ENCODE measurements around the gene MUC21.
"Not testable (repeated sequence)": the region's sequence is repeated elsewhere in the genome, so short reads cannot be mapped to it uniquely, and the experiment has no call there.

MUC21 gene

GRCh38 chr6:31010393-31011060 is 27.0 kb downstream of the MUC21 start, which contains the start of gene MUC22:
TSS of gene MUC22 (plus strand) at chr6:31010474. CDS start at chr6:31010707, 233 bp downstream.
- DNase-seq = no peak

GRCh38 chr6:31011153-31011552 is 27.6 kb downstream of the MUC21 start:
- DNase-seq = no peak

- DNase-seq = no peak
Measured at GRCh38 chr6:31016659-31017299, 33.3 kb downstream of the MUC21 start.

DNA sequence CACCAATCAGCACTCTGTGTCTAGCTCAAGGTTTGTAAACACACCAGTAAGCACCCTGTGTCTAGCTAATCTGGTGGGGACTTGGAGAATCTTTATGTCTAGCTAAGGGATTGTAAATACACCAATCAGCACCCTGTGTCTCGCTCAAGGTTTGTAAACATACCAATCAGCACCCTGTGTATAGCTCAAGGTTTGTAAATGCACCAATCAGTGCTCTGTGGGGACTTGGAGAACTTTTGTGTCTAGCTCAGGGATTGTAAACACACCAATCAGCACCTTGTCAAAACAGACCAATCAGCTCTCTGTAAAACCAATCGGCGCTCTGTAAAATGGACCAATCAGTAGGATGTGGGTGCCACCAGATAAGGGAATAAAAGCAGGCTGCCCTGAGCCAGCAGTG is 33.9 kb downstream of the MUC21 start:
- DNase-seq = not testable (repeated sequence)

- no peak for DNase-seq
Measured at GRCh38 chr6:31020057-31020456, 36.5 kb downstream of the MUC21 start.

- not testable (repeated sequence) for DNase-seq
Measured at GRCh38 chr6:31020631-31021255, 37.2 kb downstream of the MUC21 start.

GRCh38 chr6:31021705-31022531 is 38.4 kb downstream of the MUC21 start:
- DNase-seq = not testable (repeated sequence)

GRCh38 chr6:31025595-31025994 is 42.1 kb downstream of the MUC21 start:
- DNase-seq = no peak

DNA sequence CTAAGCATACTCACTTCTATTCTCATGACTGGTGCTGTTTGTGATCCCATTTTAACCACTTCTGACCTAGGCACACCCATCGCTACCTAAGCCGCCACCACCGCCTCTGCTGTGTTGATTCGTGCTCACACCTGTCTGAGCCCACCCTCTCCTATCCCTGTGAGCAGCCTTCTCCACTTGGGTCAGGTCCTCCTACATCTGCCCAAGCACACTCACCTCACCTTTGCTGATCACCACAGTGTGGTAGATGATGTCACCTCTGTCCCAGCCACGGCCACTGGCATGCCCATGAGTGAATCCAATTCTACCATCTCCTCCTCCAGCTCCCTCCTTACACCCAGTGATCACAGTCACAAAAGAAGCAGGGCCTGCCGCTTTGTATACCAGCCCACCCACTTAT is 47.6 kb downstream of the MUC21 start:
- no peak for DNase-seq

DNA sequence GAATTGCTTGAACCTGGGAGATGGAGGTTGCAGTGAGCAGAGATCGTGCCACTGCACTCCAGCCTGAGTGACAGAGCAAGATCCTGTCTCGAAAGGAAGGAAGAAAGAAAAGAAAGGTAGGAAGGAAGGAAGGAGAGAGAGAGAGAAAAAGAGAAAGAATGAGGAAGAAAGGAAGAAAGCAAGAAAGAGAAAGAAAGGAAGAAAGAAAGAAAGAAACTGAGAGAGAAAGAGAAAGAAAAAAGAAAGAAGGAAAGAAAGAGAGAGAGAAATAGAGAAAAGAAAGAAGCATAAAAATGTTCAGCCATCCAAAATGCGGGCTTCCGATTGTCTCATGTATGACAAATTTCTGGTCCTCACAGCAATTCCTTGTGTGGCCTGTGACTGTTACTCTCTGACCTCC is 49.6 kb downstream of the MUC21 start:
- DNase-seq = no peak

- no peak for DNase-seq
Measured at GRCh38 chr6:31035862-31036497, 52.5 kb downstream of the MUC21 start.

- DNase-seq = no peak
Measured at GRCh38 chr6:31037169-31037568, 53.7 kb downstream of the MUC21 start.

GRCh38 chr6:31037682-31038081 is 54.2 kb downstream of the MUC21 start:
- DNase-seq = no peak

- DNase-seq = no peak
Measured at GRCh38 chr6:31038559-31038958, 55.0 kb downstream of the MUC21 start.

Data from NCI-H1694 (cell line).